Transverse colon (tissue), 4 donors: ENCODE measurements around the gene ACAD11. TPM values are rescaled to one million over a fixed set of nuclear protein-coding genes. Genes with fewer than 3 reads are reported as not detected.

ENCODE experiments used
- DNase-seq: peaks from one replicate; pipeline ENCODE4 v3.0.0-alpha.2; 2019
- H3K27ac ChIP-seq, 4 donors: fragments of 200-600 bp; sonication (generic); 2 replicates each; pipeline ENCODE4 v1.5.1; 2016 to 2018; ENCODE audit warnings: inconsistent platforms in 4 of 4
- H3K27me3 ChIP-seq: fragments of 200-600 bp; sonication (generic); 2 replicates; pipeline ENCODE4 v1.5.1; 2017; ENCODE audit warnings: inconsistent platforms
- H3K36me3 ChIP-seq, 4 donors: fragments of 200-600 bp; sonication (generic); 2 replicates each; pipeline ENCODE4 v1.5.1; 2017 to 2019; ENCODE audit warnings: inconsistent platforms in 4 of 4
- H3K4me1 ChIP-seq, 4 donors: fragments of 200-600 bp; sonication (generic); 2 replicates each; pipeline ENCODE4 v1.5.1; 2017 to 2020; ENCODE audit warnings: inconsistent platforms in 4 of 4
- H3K4me3 ChIP-seq, 4 donors: fragments of 200-600 bp; sonication (generic); 1 replicate in 1 of 4; 2 replicates in 3 of 4; pipeline versions ENCODE4 v1.5.1 to v1.6.1; 2017 to 2019; ENCODE audit warnings: inconsistent platforms in 4 of 4
- H3K9me3 ChIP-seq, 2 donors: fragments of 200-600 bp; sonication (generic); 2 replicates each; pipeline ENCODE4 v1.5.1; 2017 to 2019; ENCODE audit warnings: inconsistent platforms in 2 of 2
- POLR2A ChIP-seq: fragments of 450-650 bp; IDR thresholded peaks from one replicate; pipeline ENCODE4 v1.6.1; 2016; ENCODE audit warnings: antibody characterized with exemption, mild to moderate bottlenecking, moderate library complexity
- POLR2AphosphoS5 ChIP-seq, 3 donors: sonication (generic); formaldehyde crosslinking; IDR thresholded peaks; one replicate each; pipeline ENCODE4 v1.6.1; 2016; ENCODE audit warnings: antibody characterized with exemption in 3 of 3
- WGBS, 2 donors: methylation state at CpG; one replicate each; pipeline ENCODE4 v1.1.5; 2018; ENCODE audit warnings: low coverage in 1 of 2; 5-methylcytosine and 5-hydroxymethylcytosine counted together
- in situ Hi-C, 4 donors: fragments of 200-750 bp; cut with MboI; loops; one replicate each; pipeline versions ENCODE4 v1.15.0 to v1.15.1; 2017; ENCODE audit warnings: low sequenced_read_pairs in 3 of 4, low pct_ligation_motif_present in 1 of 4, low pct_unique_long_range_greater_than_20kb in 1 of 4
- intact Hi-C: fragments of 100-400 bp; cut with DNase I; formaldehyde crosslinking; loops from one replicate; pipeline ENCODE4 v1.15.1; 2023; ENCODE audit warnings: low total_unique reads
- total RNA-seq, 4 donors: library from RNA; depleted of rRNA; stranded (reverse); fragments of >200 nt; gene quantifications; one replicate each; pipeline ENCODE4 v1.1.0, GENCODE V29; 2016
- TF ChIP-seq, protein P1 (sequence below), 5 experiments: fragments of 200-600 bp in 3 of 5; fragments of 450-650 bp in 2 of 5; sonication (generic) in 3 of 5; IDR thresholded peaks; 1 replicate in 2 of 5; 2 replicates in 3 of 5; pipeline ENCODE4 v1.5.1; 2016 to 2017; ENCODE audit warnings: antibody characterized with exemption in 5 of 5, inconsistent platforms in 3 of 5, mild to moderate bottlenecking in 2 of 5, moderate library complexity in 1 of 5

Gene ACAD11
- total RNA-seq, 4 donors from 2014 or later: 10.2 to 56.7 (median 20.9) TPM

DNA sequence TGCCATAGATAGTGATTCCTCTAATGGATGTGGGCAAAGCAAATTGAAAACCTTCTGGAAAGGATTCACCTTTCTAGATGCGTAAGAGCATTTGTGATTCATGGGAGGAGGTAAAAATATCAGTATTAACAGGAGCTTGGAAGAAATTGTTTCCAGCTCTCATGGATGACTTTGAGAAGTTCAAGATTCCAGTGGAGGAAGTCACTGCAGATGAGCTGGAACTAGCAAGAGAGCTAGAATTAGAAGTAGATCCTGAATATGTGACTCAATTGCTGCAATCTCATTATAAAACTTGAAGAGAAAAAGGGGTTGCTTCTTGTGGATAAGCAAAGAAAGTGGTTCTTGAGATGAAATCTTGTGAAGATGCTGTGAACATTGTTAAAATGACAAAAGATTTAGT lies 150.5 kb downstream of the ACAD11 start:
- TF ChIP-seq POLR2A: no peak
- no peak for TF ChIP-seq POLR2AphosphoS5 (IDR thresholded peaks at IDR 0.05)
- TF ChIP-seq, protein P1, sequence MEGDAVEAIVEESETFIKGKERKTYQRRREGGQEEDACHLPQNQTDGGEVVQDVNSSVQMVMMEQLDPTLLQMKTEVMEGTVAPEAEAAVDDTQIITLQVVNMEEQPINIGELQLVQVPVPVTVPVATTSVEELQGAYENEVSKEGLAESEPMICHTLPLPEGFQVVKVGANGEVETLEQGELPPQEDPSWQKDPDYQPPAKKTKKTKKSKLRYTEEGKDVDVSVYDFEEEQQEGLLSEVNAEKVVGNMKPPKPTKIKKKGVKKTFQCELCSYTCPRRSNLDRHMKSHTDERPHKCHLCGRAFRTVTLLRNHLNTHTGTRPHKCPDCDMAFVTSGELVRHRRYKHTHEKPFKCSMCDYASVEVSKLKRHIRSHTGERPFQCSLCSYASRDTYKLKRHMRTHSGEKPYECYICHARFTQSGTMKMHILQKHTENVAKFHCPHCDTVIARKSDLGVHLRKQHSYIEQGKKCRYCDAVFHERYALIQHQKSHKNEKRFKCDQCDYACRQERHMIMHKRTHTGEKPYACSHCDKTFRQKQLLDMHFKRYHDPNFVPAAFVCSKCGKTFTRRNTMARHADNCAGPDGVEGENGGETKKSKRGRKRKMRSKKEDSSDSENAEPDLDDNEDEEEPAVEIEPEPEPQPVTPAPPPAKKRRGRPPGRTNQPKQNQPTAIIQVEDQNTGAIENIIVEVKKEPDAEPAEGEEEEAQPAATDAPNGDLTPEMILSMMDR (IDR thresholded peaks at IDR 0.05): no peak
- intact Hi-C loops (no loop called here), in situ Hi-C loops (no loop called here)
- Histone ChIP-seq H3K4me3 (no peak overlapping the region), H3K9me3 (no peaks in the 10 kb centered on the region), H3K4me1 (peaks cover 0 to 28% (median 13%) of the 10 kb centered on the region in 4 donors), H3K27me3 (no peaks in the 10 kb centered on the region), H3K36me3 (peaks cover 0 to 51% (median 25%) of the 10 kb centered on the region in 4 donors), H3K27ac (no peak overlapping the region)
- 97 to 100% methylated on average over 1 of the region's 1 CpG for WGBS, 2 donors
- no peak for DNase-seq

Other genes with a start within 250 kb of the ACAD11 start
- gene DNAJC13, start 242.3 kb downstream of the ACAD11 start, total RNA-seq: 10 to 100 TPM; 44.9 to 68.1 (median 65.5) TPM
- gene ACKR4, start 62.5 kb downstream of the ACAD11 start, total RNA-seq: 1 to 10 TPM in 1 of 4 donors, under 1 TPM in 1, not detected in 2; 0.95 to 1.4 TPM
- gene UBA5, start 520 bp upstream of the ACAD11 start, total RNA-seq: 10 to 100 TPM; 25.7 to 45.3 (median 33.4) TPM
- 10 to 100 TPM; 40.1 to 83.0 (median 64.7) TPM for gene NPHP3, start 62.6 kb upstream of the ACAD11 start, total RNA-seq